ENCODE measurements around the gene DAB2IP. TPM values are rescaled to one million over a fixed set of nuclear protein-coding genes. Genes with fewer than 3 reads are reported as not detected.

Gene DAB2IP
- total and polyA plus RNA-seq, 5 donors from 2014 or later = not detected

DNA sequence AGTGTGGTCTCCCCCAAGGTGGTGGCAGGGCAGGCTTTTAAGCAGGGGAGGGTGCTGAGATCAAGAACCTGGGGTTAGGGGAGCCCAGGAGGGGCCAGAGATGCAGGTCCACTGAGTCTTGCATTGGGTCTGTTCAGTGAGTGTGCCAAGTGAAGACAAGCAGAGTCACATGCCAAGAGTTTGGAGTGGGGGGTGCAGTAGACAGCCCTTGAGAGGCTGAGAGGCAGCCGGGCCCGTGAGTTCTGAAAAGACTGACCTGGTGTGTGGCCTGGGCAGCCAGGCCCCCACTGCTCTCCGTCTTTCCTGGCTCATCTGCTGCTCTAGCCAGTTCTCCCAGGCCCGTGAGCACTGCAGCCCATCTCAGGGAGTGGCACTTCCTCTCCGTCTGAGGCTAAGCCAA lies 120.0 kb downstream of the DAB2IP start:
- no peaks in the 10 kb centered on the region for H3K9me3 ChIP-seq (ENCODE audit: control insufficient read depth in 2 of 2, low read length in 2 of 2)
- Mint-ChIP-seq H3K9me3 (no peaks in the 10 kb centered on the region), H3K27me3 (peaks cover 9% of the 10 kb centered on the region), H3K36me3 (no peaks in the 10 kb centered on the region), H3K27ac (no peak overlapping the region), H3K4me3 (no peak overlapping the region), H3K4me1 (no peaks in the 10 kb centered on the region)
- H3K4me3 ChIP-seq (ENCODE audit: low read depth, low read length) = no peak overlapping the region
- ATAC-seq (ENCODE audit: low read depth in 2 of 2) = no peak
- no peaks in the 10 kb centered on the region for H3K4me1 ChIP-seq (ENCODE audit: control insufficient read depth, insufficient read depth, low read length, poor library complexity, severe bottlenecking)
- no peaks in the 10 kb centered on the region for H3K27me3 ChIP-seq (ENCODE audit: control insufficient read depth, insufficient read depth, low read length)
- no peaks in the 10 kb centered on the region for H3K36me3 ChIP-seq (ENCODE audit: control insufficient read depth, insufficient read depth, low read length)
- no peak for DNase-seq
- no peak overlapping the region for H3K27ac ChIP-seq (ENCODE audit: insufficient read depth, low read length, poor library complexity, severe bottlenecking)

DNA sequence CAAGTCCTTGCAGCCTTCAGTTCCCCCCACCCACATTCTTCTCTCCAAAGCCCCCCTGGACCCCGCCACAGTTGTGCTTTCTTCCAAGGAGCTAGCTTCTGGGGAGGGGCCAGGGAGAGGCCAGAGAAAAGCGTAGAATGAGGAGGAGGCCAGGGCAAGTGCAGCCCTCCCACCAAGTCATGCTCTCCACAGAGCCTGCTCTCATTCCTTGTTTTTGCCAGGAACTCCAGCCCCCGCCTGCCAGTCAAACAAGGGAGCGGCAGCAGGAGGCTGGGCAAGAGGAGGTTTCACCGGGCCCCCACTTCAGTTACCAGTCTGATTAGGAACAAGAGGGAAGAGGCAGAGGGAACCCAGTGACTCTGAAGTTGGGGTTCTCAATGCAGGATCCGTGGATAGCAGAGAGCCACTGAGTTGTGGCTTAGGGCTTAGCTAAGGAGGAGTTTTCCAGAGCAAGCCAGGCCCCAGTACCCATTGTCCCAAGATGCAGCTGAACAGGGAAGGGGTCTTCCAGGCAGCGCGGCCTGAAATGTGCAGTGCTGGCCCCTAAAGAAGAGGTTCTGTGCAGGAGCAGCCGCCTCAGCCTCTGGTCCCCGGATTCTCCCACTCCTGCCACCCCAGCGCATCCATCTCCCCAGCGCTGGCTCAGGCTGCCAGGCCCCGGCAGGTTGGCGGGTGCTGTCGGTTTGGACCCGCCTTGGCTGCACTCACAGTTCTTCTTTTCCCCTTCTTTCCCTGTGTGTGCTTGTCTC lies 120.6 kb downstream of the DAB2IP start:
- no peak overlapping the region for H3K4me3 ChIP-seq (ENCODE audit: low read depth, low read length)
- no peaks in the 10 kb centered on the region for H3K36me3 ChIP-seq (ENCODE audit: control insufficient read depth, insufficient read depth, low read length)
- H3K27me3 Mint-ChIP-seq = peaks cover 7% of the 10 kb centered on the region
- no peak for ATAC-seq (ENCODE audit: low read depth in 2 of 2)
- no peak overlapping the region for H3K4me3 Mint-ChIP-seq
- no peaks in the 10 kb centered on the region for H3K4me1 Mint-ChIP-seq
- H3K9me3 ChIP-seq (ENCODE audit: control insufficient read depth in 2 of 2, low read length in 2 of 2) = no peaks in the 10 kb centered on the region
- no peaks in the 10 kb centered on the region for H3K9me3 Mint-ChIP-seq
- no peak overlapping the region for H3K27ac Mint-ChIP-seq
- H3K27me3 ChIP-seq (ENCODE audit: control insufficient read depth, insufficient read depth, low read length) = no peaks in the 10 kb centered on the region
- no peak for DNase-seq
- no peaks in the 10 kb centered on the region for H3K36me3 Mint-ChIP-seq
- H3K27ac ChIP-seq (ENCODE audit: insufficient read depth, low read length, poor library complexity, severe bottlenecking) = no peak overlapping the region
- no peaks in the 10 kb centered on the region for H3K4me1 ChIP-seq (ENCODE audit: control insufficient read depth, insufficient read depth, low read length, poor library complexity, severe bottlenecking)

DNA sequence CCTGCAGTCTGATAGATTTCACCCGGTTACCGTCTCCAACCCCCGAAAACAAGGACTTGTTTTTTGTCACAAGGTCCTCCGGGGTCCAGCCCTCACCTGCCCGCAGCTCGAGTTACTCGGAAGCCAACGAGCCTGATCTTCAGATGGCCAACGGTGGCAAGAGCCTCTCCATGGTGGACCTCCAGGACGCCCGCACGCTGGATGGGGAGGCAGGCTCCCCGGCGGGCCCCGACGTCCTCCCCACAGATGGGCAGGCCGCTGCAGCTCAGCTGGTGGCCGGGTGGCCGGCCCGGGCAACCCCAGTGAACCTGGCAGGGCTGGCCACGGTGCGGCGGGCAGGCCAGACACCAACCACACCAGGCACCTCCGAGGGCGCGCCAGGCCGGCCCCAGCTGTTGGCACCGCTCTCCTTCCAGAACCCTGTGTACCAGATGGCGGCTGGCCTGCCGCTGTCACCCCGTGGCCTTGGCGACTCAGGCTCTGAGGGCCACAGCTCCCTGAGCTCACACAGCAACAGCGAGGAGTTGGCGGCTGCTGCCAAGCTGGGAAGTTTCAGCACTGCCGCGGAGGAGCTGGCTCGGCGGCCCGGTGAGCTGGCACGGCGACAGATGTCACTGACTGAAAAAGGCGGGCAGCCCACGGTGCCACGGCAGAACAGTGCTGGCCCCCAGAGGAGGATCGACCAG lies 121.3 kb downstream of the DAB2IP start:
- Histone ChIP-seq H3K4me1 (ENCODE audit: control insufficient read depth, insufficient read depth, low read length, poor library complexity, severe bottlenecking) (no peaks in the 10 kb centered on the region), H3K9me3 (ENCODE audit: control insufficient read depth in 2 of 2, low read length in 2 of 2) (no peaks in the 10 kb centered on the region), H3K27me3 (ENCODE audit: control insufficient read depth, insufficient read depth, low read length) (no peaks in the 10 kb centered on the region), H3K4me3 (ENCODE audit: low read depth, low read length) (no peak overlapping the region), H3K36me3 (ENCODE audit: control insufficient read depth, insufficient read depth, low read length) (no peaks in the 10 kb centered on the region), H3K27ac (ENCODE audit: insufficient read depth, low read length, poor library complexity, severe bottlenecking) (no peak overlapping the region)
- no peak for DNase-seq
- Mint-ChIP-seq H3K27me3 (peaks cover 1% of the 10 kb centered on the region), H3K4me3 (no peak overlapping the region), H3K36me3 (no peaks in the 10 kb centered on the region), H3K27ac (no peak overlapping the region), H3K4me1 (no peaks in the 10 kb centered on the region), H3K9me3 (no peaks in the 10 kb centered on the region)
- no peak for ATAC-seq (ENCODE audit: low read depth in 2 of 2)

DNA sequence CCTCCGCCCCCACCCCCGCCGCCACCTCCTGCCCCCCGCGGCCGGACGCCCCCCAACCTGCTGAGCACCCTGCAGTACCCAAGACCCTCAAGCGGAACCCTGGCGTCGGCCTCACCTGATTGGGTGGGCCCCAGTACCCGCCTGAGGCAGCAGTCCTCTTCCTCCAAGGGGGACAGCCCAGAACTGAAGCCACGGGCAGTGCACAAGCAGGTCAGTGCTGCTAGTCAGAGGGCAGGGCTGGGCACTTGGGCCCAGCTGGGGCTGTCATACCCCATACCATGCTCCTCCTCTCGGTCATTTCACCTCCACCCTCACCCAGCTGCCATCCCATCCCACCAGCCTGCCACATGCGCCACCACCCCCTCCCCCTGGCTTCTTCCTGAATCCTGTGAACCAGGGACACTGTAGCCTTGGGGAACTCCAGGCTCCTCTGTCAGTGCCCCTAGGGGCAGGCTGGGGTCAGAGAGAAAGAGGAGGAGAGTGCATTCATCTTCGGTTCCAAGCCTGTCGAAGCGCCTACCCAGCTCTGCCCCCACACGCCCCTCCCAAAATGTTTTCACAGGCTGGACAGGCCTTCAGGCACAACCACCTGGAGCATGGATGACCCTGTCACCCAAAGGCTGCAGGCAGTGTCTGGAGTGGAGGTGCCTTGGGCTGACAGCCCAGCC lies 122.0 kb downstream of the DAB2IP start:
- ATAC-seq (ENCODE audit: low read depth in 2 of 2) (no peak), DNase-seq (no peak)
- Mint-ChIP-seq H3K36me3 (no peaks in the 10 kb centered on the region), H3K9me3 (no peaks in the 10 kb centered on the region), H3K4me1 (no peaks in the 10 kb centered on the region), H3K27ac (no peak overlapping the region), H3K4me3 (no peak overlapping the region), H3K27me3 (peaks cover under 1% of the 10 kb centered on the region)
- Histone ChIP-seq H3K9me3 (ENCODE audit: control insufficient read depth in 2 of 2, low read length in 2 of 2) (no peaks in the 10 kb centered on the region), H3K4me3 (ENCODE audit: low read depth, low read length) (no peak overlapping the region), H3K4me1 (ENCODE audit: control insufficient read depth, insufficient read depth, low read length, poor library complexity, severe bottlenecking) (no peaks in the 10 kb centered on the region), H3K27me3 (ENCODE audit: control insufficient read depth, insufficient read depth, low read length) (no peaks in the 10 kb centered on the region), H3K27ac (ENCODE audit: insufficient read depth, low read length, poor library complexity, severe bottlenecking) (no peak overlapping the region), H3K36me3 (ENCODE audit: control insufficient read depth, insufficient read depth, low read length) (no peaks in the 10 kb centered on the region)

DNA sequence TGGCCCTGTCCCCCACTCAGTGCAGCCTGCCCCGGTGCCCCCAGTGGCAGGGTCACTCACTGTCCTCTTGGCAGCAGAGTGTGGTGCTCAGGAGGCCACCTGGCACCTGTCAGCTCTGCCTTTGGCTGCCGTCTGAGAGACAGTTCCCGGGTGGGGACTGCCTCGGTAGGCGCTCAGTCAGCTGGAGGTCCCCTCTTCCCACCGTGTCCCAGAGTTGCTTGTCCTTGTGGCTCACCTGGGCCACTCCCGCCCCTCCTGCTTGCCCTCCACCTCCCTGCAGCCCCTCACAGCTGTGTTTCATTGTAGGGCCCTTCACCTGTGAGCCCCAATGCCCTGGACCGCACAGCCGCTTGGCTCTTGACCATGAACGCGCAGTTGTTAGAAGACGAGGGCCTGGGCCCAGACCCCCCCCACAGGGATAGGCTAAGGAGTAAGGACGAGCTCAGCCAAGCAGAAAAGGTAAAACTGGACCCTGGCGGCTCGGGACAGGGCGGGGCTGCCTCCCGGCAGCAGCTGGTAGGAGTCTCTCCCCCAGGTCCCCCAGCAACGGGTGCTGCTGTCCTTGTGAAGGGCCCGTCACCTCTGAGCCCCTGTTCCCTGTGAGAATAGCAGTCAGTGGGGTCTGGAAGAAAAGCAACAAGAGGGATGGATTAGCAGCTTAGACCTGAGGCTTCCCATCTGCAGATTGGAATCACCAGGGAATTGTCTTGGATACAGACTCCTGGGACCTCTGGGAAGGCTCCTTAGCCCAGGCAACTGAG lies 122.7 kb downstream of the DAB2IP start:
- Mint-ChIP-seq H3K4me1 (no peaks in the 10 kb centered on the region), H3K27me3 (peaks cover 8% of the 10 kb centered on the region), H3K9me3 (no peaks in the 10 kb centered on the region), H3K36me3 (no peaks in the 10 kb centered on the region), H3K27ac (no peak overlapping the region), H3K4me3 (no peak overlapping the region)
- no peak for DNase-seq
- H3K36me3 ChIP-seq (ENCODE audit: control insufficient read depth, insufficient read depth, low read length) = no peaks in the 10 kb centered on the region
- H3K27ac ChIP-seq (ENCODE audit: insufficient read depth, low read length, poor library complexity, severe bottlenecking) = no peak overlapping the region
- H3K9me3 ChIP-seq (ENCODE audit: control insufficient read depth in 2 of 2, low read length in 2 of 2) = no peaks in the 10 kb centered on the region
- H3K4me1 ChIP-seq (ENCODE audit: control insufficient read depth, insufficient read depth, low read length, poor library complexity, severe bottlenecking) = no peaks in the 10 kb centered on the region
- no peak overlapping the region for H3K4me3 ChIP-seq (ENCODE audit: low read depth, low read length)
- no peak for ATAC-seq (ENCODE audit: low read depth in 2 of 2)
- no peaks in the 10 kb centered on the region for H3K27me3 ChIP-seq (ENCODE audit: control insufficient read depth, insufficient read depth, low read length)

DNA sequence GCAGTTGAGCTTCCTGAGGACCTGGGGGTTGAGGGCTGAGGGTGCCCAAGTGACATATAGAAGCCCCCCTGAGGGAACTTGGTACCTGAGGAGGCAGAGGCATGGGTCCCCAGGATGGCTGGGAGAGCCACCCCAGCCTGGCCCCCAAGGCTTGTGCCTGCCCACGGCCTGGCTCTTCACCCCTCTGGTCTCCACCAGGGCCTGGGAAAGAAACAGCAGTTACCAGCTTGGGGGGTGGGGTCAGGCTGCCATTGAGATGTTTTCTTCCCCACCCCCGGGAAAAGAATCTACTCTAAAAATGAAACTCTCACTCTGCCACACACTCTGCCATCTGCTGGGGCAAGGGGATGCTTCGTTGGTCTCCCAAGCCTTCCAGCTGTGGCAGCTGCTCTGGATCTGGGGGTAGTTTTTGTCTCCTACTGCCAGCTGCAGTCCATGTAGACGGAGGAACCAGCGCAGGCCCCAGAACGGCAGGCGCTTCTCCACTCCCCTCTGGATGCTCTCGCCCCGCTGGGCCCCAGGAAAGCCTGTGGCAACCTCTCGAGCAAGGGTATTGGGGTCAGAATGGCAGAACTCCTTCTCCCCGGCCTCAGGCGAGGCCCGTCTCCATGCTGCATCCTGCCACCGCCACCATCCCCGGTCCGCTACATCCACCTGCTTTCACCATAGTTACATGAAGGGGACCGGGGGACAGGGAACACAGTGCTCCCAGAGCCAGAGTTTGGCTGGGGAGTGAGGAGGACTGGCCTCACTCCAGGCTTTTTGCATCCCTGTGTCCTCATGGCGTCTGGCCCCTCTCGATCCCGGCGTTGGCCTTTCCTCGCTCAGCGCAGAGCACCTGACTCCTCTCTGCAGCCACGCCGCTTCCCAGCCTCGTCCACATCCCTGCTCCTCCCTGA lies 123.5 kb downstream of the DAB2IP start:
- H3K9me3 Mint-ChIP-seq = no peaks in the 10 kb centered on the region
- H3K4me1 Mint-ChIP-seq = no peaks in the 10 kb centered on the region
- Histone ChIP-seq H3K36me3 (ENCODE audit: control insufficient read depth, insufficient read depth, low read length) (no peaks in the 10 kb centered on the region), H3K4me3 (ENCODE audit: low read depth, low read length) (no peak overlapping the region), H3K27ac (ENCODE audit: insufficient read depth, low read length, poor library complexity, severe bottlenecking) (no peak overlapping the region), H3K4me1 (ENCODE audit: control insufficient read depth, insufficient read depth, low read length, poor library complexity, severe bottlenecking) (no peaks in the 10 kb centered on the region), H3K9me3 (ENCODE audit: control insufficient read depth in 2 of 2, low read length in 2 of 2) (no peaks in the 10 kb centered on the region), H3K27me3 (ENCODE audit: control insufficient read depth, insufficient read depth, low read length) (no peaks in the 10 kb centered on the region)
- no peaks in the 10 kb centered on the region for H3K36me3 Mint-ChIP-seq
- H3K27ac Mint-ChIP-seq = peak overlapping the region in 1 of 3 donors; percentile 95
- no peak for ATAC-seq (ENCODE audit: low read depth in 2 of 2)
- H3K4me3 Mint-ChIP-seq = no peak overlapping the region
- peaks cover 11% of the 10 kb centered on the region for H3K27me3 Mint-ChIP-seq
- DNase-seq = no peak

Measured in CD4-positive, CD25-positive, alpha-beta regulatory T cell (primary cell).